ENCODE measurements around the gene RGS7BP.

The RGS7BP gene

DNA sequence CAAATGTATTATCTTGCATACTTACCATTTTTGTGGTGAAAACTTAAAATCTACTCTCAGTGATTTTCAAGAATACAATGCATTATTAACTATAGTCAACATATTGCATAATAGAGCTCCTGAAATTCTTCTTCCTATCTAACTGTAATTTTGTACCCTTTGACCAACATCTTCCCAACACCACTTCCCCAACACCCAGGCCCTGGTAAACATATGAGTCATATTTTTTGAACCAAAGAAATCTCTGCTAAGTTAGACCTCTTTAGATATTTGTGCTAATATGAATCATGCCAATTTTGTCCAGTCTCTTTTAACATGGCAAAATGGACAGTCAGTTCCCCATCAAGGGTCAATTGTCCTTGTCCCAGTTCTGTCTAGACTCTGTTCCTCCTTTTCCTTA lies 18.5 kb upstream of the RGS7BP start:
- Histone ChIP-seq H3K36me3 (no peaks in the 10 kb centered on the region), H3K4me1 (no peaks in the 10 kb centered on the region), H3K27me3 (no peaks in the 10 kb centered on the region), H3K4me3 (no peak overlapping the region), H3K27ac (no peak overlapping the region), H3K9me3 (peaks cover 0 to 15% (median 9%) of the 10 kb centered on the region in 3 donors)
- no peak for DNase-seq
- intact Hi-C loops (cut with DNase I; ENCODE audit: low total_unique reads) = no loop called here
- TF ChIP-seq, protein P1, sequence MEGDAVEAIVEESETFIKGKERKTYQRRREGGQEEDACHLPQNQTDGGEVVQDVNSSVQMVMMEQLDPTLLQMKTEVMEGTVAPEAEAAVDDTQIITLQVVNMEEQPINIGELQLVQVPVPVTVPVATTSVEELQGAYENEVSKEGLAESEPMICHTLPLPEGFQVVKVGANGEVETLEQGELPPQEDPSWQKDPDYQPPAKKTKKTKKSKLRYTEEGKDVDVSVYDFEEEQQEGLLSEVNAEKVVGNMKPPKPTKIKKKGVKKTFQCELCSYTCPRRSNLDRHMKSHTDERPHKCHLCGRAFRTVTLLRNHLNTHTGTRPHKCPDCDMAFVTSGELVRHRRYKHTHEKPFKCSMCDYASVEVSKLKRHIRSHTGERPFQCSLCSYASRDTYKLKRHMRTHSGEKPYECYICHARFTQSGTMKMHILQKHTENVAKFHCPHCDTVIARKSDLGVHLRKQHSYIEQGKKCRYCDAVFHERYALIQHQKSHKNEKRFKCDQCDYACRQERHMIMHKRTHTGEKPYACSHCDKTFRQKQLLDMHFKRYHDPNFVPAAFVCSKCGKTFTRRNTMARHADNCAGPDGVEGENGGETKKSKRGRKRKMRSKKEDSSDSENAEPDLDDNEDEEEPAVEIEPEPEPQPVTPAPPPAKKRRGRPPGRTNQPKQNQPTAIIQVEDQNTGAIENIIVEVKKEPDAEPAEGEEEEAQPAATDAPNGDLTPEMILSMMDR (IDR thresholded peaks at IDR 0.05) = no peak

DNA sequence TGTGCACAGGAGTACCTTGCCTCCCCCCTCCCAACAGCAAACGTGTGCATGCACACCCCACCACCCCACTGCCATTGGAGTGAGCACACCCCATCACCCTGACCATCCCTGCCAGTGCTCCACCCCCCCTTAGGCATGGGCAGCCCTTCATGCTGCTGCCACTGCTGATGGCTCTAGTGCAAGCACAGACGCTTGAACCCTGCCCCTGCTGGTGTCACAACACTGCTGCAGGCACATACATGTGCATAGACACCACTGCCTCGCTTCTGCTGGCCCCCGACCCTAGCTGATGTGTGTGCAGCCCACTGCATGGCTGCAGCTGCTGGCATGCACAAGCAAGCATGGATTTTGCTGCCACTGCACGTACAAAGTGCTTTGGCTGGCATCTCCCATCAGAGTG lies 16.0 kb upstream of the RGS7BP start:
- Histone ChIP-seq H3K36me3 (no peaks in the 10 kb centered on the region), H3K27ac (no peak overlapping the region), H3K27me3 (no peaks in the 10 kb centered on the region), H3K4me1 (no peaks in the 10 kb centered on the region), H3K9me3 (peaks cover 0 to 5% (median 0%) of the 10 kb centered on the region in 3 donors), H3K4me3 (no peak overlapping the region)
- TF ChIP-seq, protein P1 (IDR thresholded peaks at IDR 0.05) = no peak
- no peak for DNase-seq
- intact Hi-C loops (cut with DNase I; ENCODE audit: low total_unique reads) = no loop called here

DNA sequence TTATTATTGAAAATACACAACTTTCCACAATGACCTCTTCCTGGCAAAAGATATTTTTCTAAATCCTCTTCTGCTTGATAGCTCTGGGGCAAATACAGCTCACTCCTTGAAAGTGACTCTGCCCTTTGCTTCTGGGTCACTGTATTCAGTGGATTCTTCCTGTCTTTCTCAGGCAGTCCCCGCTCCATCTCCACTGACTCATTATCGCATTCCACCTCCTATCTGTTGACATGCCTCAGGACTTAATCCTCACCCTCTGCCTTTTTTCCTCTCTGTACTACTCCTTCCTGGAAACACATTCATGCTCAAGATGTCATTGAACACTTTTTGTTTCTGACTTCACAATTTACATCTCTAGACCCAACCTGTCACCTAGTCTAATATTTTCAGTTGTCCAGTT lies 8.4 kb upstream of the RGS7BP start:
- intact Hi-C loops (cut with DNase I; ENCODE audit: low total_unique reads) = no loop called here
- Histone ChIP-seq H3K36me3 (no peaks in the 10 kb centered on the region), H3K4me3 (no peak overlapping the region), H3K4me1 (peaks cover 0 to 7% (median 3%) of the 10 kb centered on the region in 4 donors), H3K9me3 (no peaks in the 10 kb centered on the region), H3K27me3 (no peaks in the 10 kb centered on the region), H3K27ac (no peak overlapping the region)
- no peak for DNase-seq
- TF ChIP-seq, protein P1 (IDR thresholded peaks at IDR 0.05) = no peak

DNA sequence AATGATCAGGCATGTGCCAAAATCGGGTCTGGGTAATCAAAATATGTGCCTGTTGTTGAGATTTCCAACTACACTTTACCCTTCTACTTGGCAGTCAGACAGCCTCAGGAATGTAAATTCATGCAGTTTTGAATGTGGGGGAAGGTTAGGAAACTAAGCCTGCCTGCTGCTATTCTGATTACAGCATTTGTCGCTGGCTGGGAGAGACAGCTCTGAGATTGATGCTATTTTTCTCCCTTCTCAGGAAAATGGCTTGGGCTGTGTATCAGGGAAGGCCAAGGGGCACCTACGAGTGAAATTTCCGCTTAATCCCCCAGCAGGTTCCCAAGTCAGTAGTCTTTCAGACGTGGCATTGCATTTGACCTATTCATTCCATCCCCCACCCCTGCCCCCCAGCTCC lies 3.6 kb upstream of the RGS7BP start:
- intact Hi-C loops (cut with DNase I; ENCODE audit: low total_unique reads) = loop anchor here (10.0 kb wide), 1 partner anchor 267 kb away; no protein-coding TSS in a partner anchor
- Histone ChIP-seq H3K27me3 (no peaks in the 10 kb centered on the region), H3K4me3 (no peak overlapping the region), H3K36me3 (no peaks in the 10 kb centered on the region), H3K9me3 (no peaks in the 10 kb centered on the region), H3K4me1 (peaks cover 0 to 25% (median 12%) of the 10 kb centered on the region in 4 donors), H3K27ac (no peak overlapping the region)
- no peak for DNase-seq
- TF ChIP-seq, protein P1 (IDR thresholded peaks at IDR 0.05) = no peak

DNA sequence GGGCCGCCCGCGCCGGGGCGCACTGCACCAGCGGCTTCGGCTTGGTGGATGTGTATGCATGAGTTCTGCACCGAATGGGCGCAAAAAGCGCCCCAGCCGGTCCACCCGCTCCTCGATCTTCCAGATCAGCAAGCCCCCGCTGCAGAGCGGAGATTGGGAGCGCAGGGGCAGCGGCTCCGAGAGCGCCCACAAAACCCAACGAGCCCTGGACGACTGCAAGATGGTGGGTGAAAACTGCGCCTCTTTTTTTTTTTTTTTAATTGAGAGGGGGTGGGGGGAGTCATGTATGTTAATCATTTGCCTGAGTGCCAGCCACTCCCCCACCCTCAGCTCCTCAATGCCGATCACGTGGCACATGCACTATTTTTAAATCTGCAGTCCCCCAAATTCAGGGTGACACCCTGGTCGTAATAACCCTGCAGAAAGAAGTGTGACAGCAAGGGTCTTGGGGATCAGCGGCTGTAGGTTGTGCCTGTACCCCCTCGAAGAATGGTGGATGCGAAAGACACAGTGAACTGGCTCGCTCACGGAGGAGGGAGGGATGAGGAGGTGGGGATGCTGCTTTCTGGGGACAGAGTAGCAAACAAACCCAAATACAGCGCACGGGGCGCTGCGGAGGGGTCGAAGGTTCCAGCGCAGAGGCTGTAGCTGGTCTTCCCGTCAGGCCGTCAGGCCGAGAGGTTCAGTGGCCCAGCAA lies 900 bp downstream of the RGS7BP start:
- Histone ChIP-seq H3K27me3 (no peaks in the 10 kb centered on the region), H3K36me3 (no peaks in the 10 kb centered on the region), H3K4me1 (peaks cover 0 to 61% (median 14%) of the 10 kb centered on the region in 4 donors), H3K27ac (peak overlapping the region; percentile 53 to 68), H3K9me3 (no peaks in the 10 kb centered on the region), H3K4me3 (peak overlapping the region; percentile 64 to 65)
- TF ChIP-seq, protein P1 (IDR thresholded peaks at IDR 0.05) = no peak
- intact Hi-C loops (cut with DNase I; ENCODE audit: low total_unique reads) = loop anchor here (1.0 to 10.0 kb wide), 3 partner anchors 91 to 272 kb away; no protein-coding TSS in a partner anchor
- DNase-seq = no peak
